LNCaP clone FGC (cell line): ENCODE results near the gene IMMP2L.
"Not testable (repeated sequence)": the region's sequence is repeated elsewhere in the genome, so short reads cannot be mapped to it uniquely, and the experiment has no call there.

Experiments
- DNase-seq: peaks from one replicate; pipeline ENCODE4 v3.0.0-alpha.2; 2011; ENCODE audit warnings: low read depth
- H3K4me3 ChIP-seq: 2 replicates; pipeline ENCODE4 v1.5.1; 2011; ENCODE audit warnings: mild to moderate bottlenecking, low read depth, low read length, control low read depth
- CTCF ChIP-seq: IDR thresholded peaks from 2 replicates; pipeline ENCODE4 v1.5.1; 2012; ENCODE audit warnings: mild to moderate bottlenecking; ENCODE audit not compliant: control insufficient read depth, insufficient read depth; ENCODE audit errors: extremely low read depth

Gene IMMP2L

GRCh38 chr7:111511845-111512244 lies 50.4 kb downstream of the IMMP2L start:
- TF ChIP-seq CTCF = no peak
- no peak overlapping the region for H3K4me3 ChIP-seq
- DNase-seq = no peak

- no peak for DNase-seq
- H3K4me3 ChIP-seq = no peak overlapping the region
- no peak for TF ChIP-seq CTCF
These were observed 51.5 kb downstream of the IMMP2L start for GRCh38 chr7:111510584-111511378.

GRCh38 chr7:111510062-111510461 lies 52.2 kb downstream of the IMMP2L start:
- DNase-seq = no peak
- TF ChIP-seq CTCF = no peak
- H3K4me3 ChIP-seq = no peak overlapping the region

GRCh38 chr7:111509288-111509687 lies 53.0 kb downstream of the IMMP2L start:
- TF ChIP-seq CTCF = no peak
- DNase-seq = no peak
- no peak overlapping the region for H3K4me3 ChIP-seq

GRCh38 chr7:111508387-111508786 lies 53.9 kb downstream of the IMMP2L start:
- DNase-seq = no peak
- H3K4me3 ChIP-seq = no peak overlapping the region
- TF ChIP-seq CTCF = no peak

GRCh38 chr7:111505422-111505821 lies 56.9 kb downstream of the IMMP2L start:
- not testable (repeated sequence) for DNase-seq, H3K4me3 ChIP-seq

GRCh38 chr7:111501799-111502198 lies 60.5 kb downstream of the IMMP2L start:
- H3K4me3 ChIP-seq, DNase-seq: not testable (repeated sequence)

GRCh38 chr7:111499027-111499426 lies 63.3 kb downstream of the IMMP2L start:
- H3K4me3 ChIP-seq = no peak overlapping the region
- no peak for TF ChIP-seq CTCF
- DNase-seq = no peak
